GM18909 (cell line): ENCODE results near the gene POLN.

Experiments
- ATAC-seq: cut with Tn5 transposase; IDR thresholded peaks from one replicate; pipeline ENCODE4 v1.9.1; 2021; ENCODE audit warnings: mild to moderate bottlenecking; ENCODE audit not compliant: unreplicated experiment, poor library complexity

Gene POLN

GRCh38 chr4:2253160-2254084 is 11.5 kb upstream of the POLN start:
- no peak for ATAC-seq

DNA sequence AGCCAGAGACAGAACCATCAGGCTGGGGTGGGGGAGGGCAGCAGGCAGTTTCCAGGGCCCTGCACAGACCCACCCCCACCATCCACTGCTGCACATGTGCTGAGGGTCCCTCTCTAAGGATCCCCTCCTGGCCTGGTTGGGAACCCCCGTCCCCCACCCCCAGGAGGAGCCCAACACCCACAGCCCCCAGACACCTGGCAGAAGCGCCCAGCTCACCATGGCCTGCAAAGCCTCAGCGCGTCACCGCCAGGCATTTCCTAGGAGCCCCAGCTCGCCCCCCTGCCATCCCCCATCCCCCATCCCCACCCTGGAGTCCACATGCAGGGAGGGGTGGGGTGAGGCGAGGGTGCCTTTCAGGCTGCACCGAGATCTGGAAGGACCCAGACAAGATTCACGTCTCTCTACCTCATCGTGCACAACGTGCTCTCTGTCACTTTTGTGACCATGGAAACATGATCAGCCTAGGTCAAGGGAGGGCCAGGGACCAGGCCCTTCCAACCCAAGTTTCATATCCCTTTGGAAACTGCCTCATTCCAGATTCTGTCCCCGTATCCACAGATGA is 10.7 kb upstream of the POLN start:
- no peak for ATAC-seq

GRCh38 chr4:2251795-2252529 is 10.0 kb upstream of the POLN start:
- no peak for ATAC-seq

GRCh38 chr4:2251073-2251794 is 9.3 kb upstream of the POLN start:
- ATAC-seq, result no peak

DNA sequence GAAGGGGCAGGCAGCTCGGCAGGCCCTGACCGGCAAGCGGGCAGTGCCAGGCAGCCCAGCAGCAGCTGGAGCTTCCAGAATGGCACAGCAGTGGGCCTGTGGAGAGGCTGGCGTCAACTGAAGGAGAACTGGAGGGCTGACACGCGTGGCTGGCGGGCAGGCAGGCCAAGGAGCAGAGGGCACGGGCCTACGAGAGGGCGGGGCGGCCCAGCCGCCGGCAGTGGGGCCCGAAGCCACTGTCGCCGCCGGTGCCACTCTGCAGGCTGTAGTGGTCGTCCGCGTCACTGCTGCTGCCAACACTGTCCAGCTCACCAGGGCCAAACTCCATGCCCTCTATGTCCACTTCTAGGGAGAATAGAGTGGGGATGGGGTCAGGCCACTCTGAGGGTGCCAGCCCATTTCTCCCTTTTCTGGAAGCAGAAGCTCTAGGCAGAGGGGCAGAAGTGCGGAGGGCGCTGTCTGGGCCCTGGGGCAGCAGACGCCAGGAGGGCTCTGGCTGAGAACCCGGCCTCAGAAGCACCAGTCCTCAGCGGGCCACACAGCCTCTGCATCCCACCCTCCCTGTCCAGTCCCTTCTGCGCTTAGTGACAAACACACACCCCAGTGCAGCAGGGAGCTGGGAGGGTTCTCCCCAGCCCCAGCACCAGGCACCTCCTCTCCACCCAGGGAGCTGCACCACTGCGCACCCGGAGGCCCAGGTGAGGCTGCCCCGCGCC is 8.6 kb upstream of the POLN start:
- ATAC-seq, result no peak

DNA sequence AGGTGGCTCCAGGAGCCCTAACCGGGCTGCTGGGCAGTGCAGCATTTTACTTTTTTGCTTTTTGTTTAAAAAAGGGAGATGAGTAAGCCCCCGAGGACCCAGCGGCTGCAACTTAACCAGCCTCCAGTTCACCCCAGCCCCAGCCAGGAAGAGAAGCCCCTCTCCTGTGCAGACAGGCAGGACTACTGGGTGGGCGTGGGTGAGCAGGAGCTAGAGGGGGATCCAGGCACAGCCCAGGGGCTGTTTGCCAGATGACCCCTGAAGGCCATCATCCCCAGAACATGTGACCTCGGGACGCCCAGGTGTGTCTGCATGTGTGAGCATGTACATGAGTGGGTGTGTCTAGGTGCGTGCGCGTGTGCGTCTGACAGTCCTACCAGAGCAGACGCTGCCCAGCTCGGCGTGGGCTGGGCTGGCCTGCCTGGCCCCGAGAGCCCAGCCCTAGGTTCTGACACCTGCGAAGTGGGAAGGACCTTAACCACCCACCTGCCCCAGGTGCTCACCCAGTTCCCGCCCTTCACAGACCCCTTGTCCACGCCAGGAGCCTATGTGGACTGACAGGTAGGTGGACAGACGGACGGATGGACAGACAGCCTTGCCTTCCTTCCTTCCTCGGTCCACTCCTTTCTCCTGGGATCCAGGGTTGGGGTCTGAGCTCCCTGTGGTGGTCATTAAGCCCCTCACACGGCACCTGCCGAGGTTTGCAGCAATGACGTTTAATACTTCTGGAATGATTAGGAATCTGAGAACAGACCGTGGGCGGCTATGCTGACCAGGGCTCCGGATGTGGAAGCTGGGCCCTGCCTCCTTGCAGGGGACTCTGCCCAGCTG is 7.8 kb upstream of the POLN start:
- ATAC-seq, result no peak

GRCh38 chr4:2248821-2249261 is 6.9 kb upstream of the POLN start:
- ATAC-seq, result no peak

- ATAC-seq, result no peak
Measured at GRCh38 chr4:2248044-2248780, 6.3 kb upstream of the POLN start.

DNA sequence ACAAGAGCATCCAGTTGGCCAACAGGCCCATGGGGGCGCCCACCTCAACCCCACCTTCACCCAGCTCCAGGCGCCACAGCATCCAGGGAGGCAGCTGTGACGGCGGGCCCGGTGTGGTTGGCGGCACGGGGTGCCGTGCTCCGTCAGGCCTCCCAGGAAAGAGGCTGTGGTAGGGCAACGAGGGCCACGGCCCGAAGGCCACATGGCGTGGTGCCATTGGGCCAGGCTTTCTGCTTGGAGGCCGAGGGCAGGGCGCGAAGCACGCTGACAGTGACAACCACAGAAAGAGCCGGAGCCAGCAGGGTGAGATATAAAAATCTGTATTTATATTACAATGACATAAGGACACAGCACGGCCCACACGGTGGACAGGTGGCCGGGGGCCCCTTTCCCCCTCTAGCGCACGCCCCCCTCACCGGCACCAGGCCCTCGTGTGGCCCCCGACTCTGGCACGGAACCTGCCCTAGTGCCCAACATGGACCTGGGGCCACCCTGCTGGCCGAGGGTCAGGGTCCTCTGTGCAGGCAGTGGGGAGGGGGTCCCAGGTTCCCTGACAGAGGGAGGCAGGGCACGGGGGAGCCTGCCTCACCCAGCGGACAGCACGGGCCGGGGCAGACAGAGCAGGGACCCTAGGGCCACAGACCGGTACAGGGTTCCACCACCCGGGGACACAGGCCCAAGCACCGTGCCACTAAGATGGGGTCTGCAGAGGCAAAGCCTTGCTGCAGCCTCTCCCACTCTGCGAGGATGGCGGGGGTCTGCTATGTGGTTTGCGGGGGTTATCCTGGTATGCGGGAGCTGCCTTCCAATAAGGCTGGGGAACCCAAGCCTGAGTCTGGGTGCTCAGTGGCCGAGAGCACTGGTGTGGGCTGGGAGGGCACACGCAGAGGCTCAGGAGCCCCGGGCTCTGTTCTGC is 5.5 kb upstream of the POLN start:
- ATAC-seq, result no peak

- ATAC-seq, result no peak
Measured at GRCh38 chr4:2246384-2247127, 4.6 kb upstream of the POLN start.

DNA sequence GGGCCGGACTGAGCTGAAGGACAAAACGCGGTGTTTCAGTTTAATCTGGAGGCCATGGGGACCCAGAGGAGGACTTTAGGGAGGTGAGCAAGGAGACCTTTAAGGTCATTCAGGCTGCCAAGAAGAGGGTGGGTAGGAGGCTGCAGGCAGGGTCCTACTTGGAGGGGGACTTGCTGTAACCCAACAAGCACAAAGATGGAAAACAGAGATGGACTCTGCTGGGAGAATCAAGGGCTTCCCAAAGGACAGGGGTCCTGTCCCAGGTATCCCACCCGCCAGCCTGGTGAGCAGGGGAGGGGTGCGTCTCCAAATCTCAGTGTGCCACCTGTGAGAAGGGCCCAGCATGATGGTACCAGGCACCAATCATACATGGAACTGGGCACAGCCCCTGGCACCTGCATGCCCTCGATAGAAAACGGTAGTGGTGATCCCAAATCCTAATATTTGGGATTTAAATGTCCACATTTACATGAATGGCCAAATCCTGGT is 3.9 kb upstream of the POLN start:
- no peak for ATAC-seq

DNA sequence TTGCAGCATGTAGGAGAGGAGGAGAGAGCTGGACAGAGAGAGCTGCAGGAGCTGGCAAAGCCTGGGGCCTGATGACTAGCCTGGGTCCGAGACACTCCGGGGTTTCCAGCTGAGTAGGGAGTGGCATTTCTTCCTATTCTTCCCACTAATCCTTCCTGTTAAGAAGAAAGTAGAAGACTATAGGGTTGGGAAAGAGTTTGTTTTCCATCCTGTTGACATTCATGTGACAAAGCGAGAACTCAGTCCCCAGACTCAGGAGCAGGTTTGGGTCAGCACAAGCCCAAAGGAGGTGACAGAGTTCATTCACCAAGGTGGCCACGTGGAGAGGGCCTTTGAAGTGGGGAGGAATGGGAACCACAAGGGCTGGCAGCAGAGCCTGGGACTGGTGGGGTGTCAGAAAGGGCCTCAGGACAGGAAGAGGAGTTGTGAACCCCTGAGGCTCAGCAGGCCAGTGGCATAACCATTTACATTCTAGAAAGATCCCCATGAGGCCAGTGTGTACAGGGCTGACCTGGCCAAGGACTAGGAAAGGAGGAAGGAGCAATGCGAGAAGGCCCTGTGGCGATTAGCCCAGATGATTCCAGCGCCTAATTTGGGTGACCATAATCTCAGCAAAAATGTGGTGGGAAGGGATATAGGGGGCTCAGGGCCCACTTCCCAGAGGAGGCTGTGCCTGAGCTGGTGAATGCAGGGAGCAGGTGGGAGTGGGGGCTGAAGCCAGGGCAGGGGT is 3.3 kb upstream of the POLN start:
- no peak for ATAC-seq

GRCh38 chr4:2243681-2244380 is 1.9 kb upstream of the POLN start:
- ATAC-seq, result no peak

- ATAC-seq, result no peak
Measured at GRCh38 chr4:2241003-2241402, 918 bp downstream of the POLN start.

- ATAC-seq, result no peak
Measured at GRCh38 chr4:2236944-2237666, 4.8 kb downstream of the POLN start.
